ENCODE results near the gene RHBDD2. TPM values are rescaled to one million over a fixed set of nuclear protein-coding genes. Genes with fewer than 3 reads are reported as not detected.

Gene RHBDD2
- total and polyA plus RNA-seq, 9 of the 15 experiments (the other 6 are each of a cell fraction or from before 2014, with no cell fraction given), result 3.3 to 36.7 (median 17.9) TPM

GRCh38 chr7:75869776-75870379, 9.0 kb upstream of the RHBDD2 start:
- Histone ChIP-seq H3K4me2 (ENCODE audit: insufficient read depth, low read length) (no peak overlapping the region), H3K79me2 (ENCODE audit: control insufficient read depth, insufficient read depth, low read length) (no peaks in the 10 kb centered on the region), H3K4me3 (no peak overlapping the region), H3K27me3 (ENCODE audit: control insufficient read depth in 2 of 2, insufficient read depth in 2 of 2, low read length in 2 of 2) (no peaks in the 10 kb centered on the region), H3K9ac (ENCODE audit: insufficient read depth in 1 of 2, low read depth in 2 of 2, low read length in 2 of 2) (no peak overlapping the region), H2AFZ (ENCODE audit: low read depth, low read length) (no peak overlapping the region), H3K9me1 (ENCODE audit: control insufficient read depth, insufficient read depth, low read length) (no peaks in the 10 kb centered on the region), H3K36me3 (ENCODE audit: control insufficient read depth, insufficient read depth, low read length) (no peaks in the 10 kb centered on the region), H3K27ac (ENCODE audit: extremely low read depth, low read depth, low read length) (no peak overlapping the region), H3K4me1 (replicated peaks in 1 of 2; ENCODE audit: control insufficient read depth in 2 of 2, insufficient read depth in 2 of 2, low read length in 2 of 2) (peaks cover 15 to 21% of the 10 kb centered on the region in 2 experiments; a peak in 4 of 5 replicates), H4K20me1 (replicated peaks; ENCODE audit: control insufficient read depth, insufficient read depth, low read length) (no peaks in the 10 kb centered on the region), H3K9me3 (replicated peaks; ENCODE audit: control insufficient read depth, insufficient read depth, low read depth, low read length) (no peaks in the 10 kb centered on the region)
- POLR2A ChIA-PET, result no interaction called here
- intact Hi-C loops (cut with micrococcal nuclease), result loop anchor here (5.0 kb wide), 3 partner anchors 102 to 442 kb away; no protein-coding TSS in a partner anchor
- in situ Hi-C loops (cut with MboI), result loop anchor here (5.0 kb wide), 1 partner anchor 152 kb away; no protein-coding TSS in a partner anchor
- FAIRE-seq (no peak), ATAC-seq (no peak), DNase-seq (ENCODE audit: extremely low read depth in 1 of 4, low spot score in 3 of 4) (no peak)
- WGBS (ENCODE audit: insufficient coverage, low coverage, missing lambda C conversion rate), result 54% methylated on average over 7 of the region's 7 CpGs
- CTCF ChIA-PET (ENCODE audit: low intra/inter-chr PET ratio), result interaction anchor here (0.6 kb wide), 1 partner anchor 370 kb away, joined by 3 read pairs; no protein-coding TSS in a partner anchor
- no peak for TF ChIP-seq NONO (IDR thresholded peaks at IDR 0.05; ENCODE audit: low read depth in 2 of 2, low read length in 1 of 2)
- TF ChIP-seq ZNF717 (CRISPR knock-in tag; IDR thresholded peaks at IDR 0.05), result no peak
- no peak for TF ChIP-seq CEBPG (CRISPR knock-in tag; IDR thresholded peaks at IDR 0.05)
- TF ChIP-seq CEBPG (tag; conservative IDR thresholded peaks at IDR 0.05 in 1 of 2, IDR thresholded peaks at IDR 0.05 in 1 of 2), result no peak
- 0 out of 2 replicates have a peak, but pooled peaks have one; percentile 3 for TF ChIP-seq ZNF316 (IDR thresholded peaks at IDR 0.05)
- TF ChIP-seq RNF2 (IDR thresholded peaks at IDR 0.05), result no peak
- TF ChIP-seq ZNF655 (CRISPR knock-in tag; IDR thresholded peaks at IDR 0.05), result no peak
- no peak for TF ChIP-seq NR0B1 (IDR thresholded peaks at IDR 0.05; ENCODE audit: partially characterized antibody)
- no peak for TF ChIP-seq NCOA6 (IDR thresholded peaks at IDR 0.05)
- no TSS peak for BruUV-seq (replicated peaks)

Data from K562 (cell line).